HepG2 (cell line): Measurements from ENCODE around the gene TDRD9. TPM values are rescaled to one million over a fixed set of nuclear protein-coding genes. Genes with fewer than 3 reads are reported as not detected.

Experiments
- CSRNP2 ChIP-seq: sonication (generic); formaldehyde crosslinking; conservative IDR thresholded peaks from 2 replicates; pipeline ENCODE4 v1.8.0; 2022; ENCODE audit warnings: low read depth, missing genetic modification reagents
- ELF4 ChIP-seq: sonication (generic); formaldehyde crosslinking; IDR thresholded peaks from 2 replicates; pipeline ENCODE4 v1.5.0; 2020; ENCODE audit warnings: missing genetic modification reagents, mild to moderate bottlenecking, moderate library complexity, borderline replicate concordance
- GPN1 ChIP-seq: sonication (generic); formaldehyde crosslinking; IDR thresholded peaks from 2 replicates; pipeline ENCODE4 v1.5.1; 2020; ENCODE audit warnings: missing genetic modification reagents, borderline replicate concordance
- HIC2 ChIP-seq: sonication (generic); formaldehyde crosslinking; IDR thresholded peaks from 2 replicates; pipeline ENCODE4 v1.9.0; 2022; ENCODE audit warnings: low read depth, missing genetic modification reagents
- HNRNPL ChIP-seq: fragments of 200-400 bp; formaldehyde crosslinking; IDR thresholded peaks from 2 replicates; pipeline ENCODE4 v1.6.1; 2017; ENCODE audit warnings: mild to moderate bottlenecking, low read depth, low read length
- KLF12 ChIP-seq: sonication (generic); formaldehyde crosslinking; IDR thresholded peaks from 2 replicates; pipeline ENCODE4 v1.4.0; 2020; ENCODE audit warnings: missing genetic modification reagents, borderline replicate concordance
- MYC ChIP-seq: sonication (generic); formaldehyde crosslinking; IDR thresholded peaks from 2 replicates; pipeline ENCODE4 v1.9.0; 2021; ENCODE audit warnings: missing genetic modification reagents, borderline replicate concordance
- PHF20 ChIP-seq: sonication (generic); formaldehyde crosslinking; IDR thresholded peaks from 2 replicates; pipeline ENCODE4 v1.5.0; 2020; ENCODE audit warnings: mild to moderate bottlenecking, missing genetic modification reagents
- SP4 ChIP-seq: sonication (generic); formaldehyde crosslinking; IDR thresholded peaks from 2 replicates; pipeline ENCODE4 v1.8.1; 2023; ENCODE audit warnings: mild to moderate bottlenecking, missing genetic modification reagents
- THAP11 ChIP-seq: IDR thresholded peaks from 2 replicates; pipeline ENCODE4 v1.6.1; 2016; ENCODE audit warnings: missing biosample characterization, missing genetic modification reagents
- TOPORS ChIP-seq: sonication (generic); formaldehyde crosslinking; IDR thresholded peaks from 2 replicates; pipeline ENCODE4 v1.8.0; 2023; ENCODE audit warnings: mild to moderate bottlenecking, missing genetic modification reagents
- ZBTB7A ChIP-seq: sonication (generic); formaldehyde crosslinking; IDR thresholded peaks from 2 replicates; pipeline ENCODE4 v1.8.0; 2022; ENCODE audit warnings: mild to moderate bottlenecking, missing genetic modification reagents
- ZFP82 ChIP-seq: sonication (generic); formaldehyde crosslinking; IDR thresholded peaks from 2 replicates; pipeline ENCODE4 v1.5.1; 2020; ENCODE audit warnings: mild to moderate bottlenecking, missing genetic modification reagents, borderline replicate concordance
- ZNF598 ChIP-seq: sonication (generic); formaldehyde crosslinking; IDR thresholded peaks from 2 replicates; pipeline ENCODE4 v1.5.1; 2020; ENCODE audit warnings: mild to moderate bottlenecking, missing genetic modification reagents, borderline replicate concordance
- ZNF616 ChIP-seq: sonication (generic); formaldehyde crosslinking; IDR thresholded peaks from 2 replicates; pipeline ENCODE4 v1.5.0; 2020; ENCODE audit warnings: low read depth, mild to moderate bottlenecking, missing genetic modification reagents
- ZNF777 ChIP-seq: sonication (generic); formaldehyde crosslinking; IDR thresholded peaks from 2 replicates; pipeline ENCODE4 v1.4.0; 2020; ENCODE audit warnings: missing genetic modification reagents
- ZNF800 ChIP-seq: sonication (generic); formaldehyde crosslinking; IDR thresholded peaks from 2 replicates; pipeline ENCODE4 v1.4.0; 2020; ENCODE audit warnings: missing genetic modification reagents
- ZNF841 ChIP-seq: sonication (generic); formaldehyde crosslinking; IDR thresholded peaks from 2 replicates; pipeline ENCODE4 v1.8.1; 2023; ENCODE audit warnings: missing genetic modification reagents, borderline replicate concordance
- polyA plus RNA-seq, 8 experiments: library from polyadenylated mRNA; depleted of rRNA in 3 of 8; stranded (reverse) in 7 of 8; unstranded in 1 of 8; fragments of >200 nt; fragmentation: Illumina TruSeq in 4 of 8; extraction: Trizol in 4 of 8; gene quantifications; 2 replicates each; pipeline versions ENCODE4 v1.2.1 to v1.2.3, GENCODE V29; 2011 to 2016; ENCODE audit warnings: low read depth in 4 of 8, missing spikeins in 1 of 8, mixed read lengths in 1 of 8; ENCODE audit not compliant: insufficient read depth in 1 of 8
- total RNA-seq, 5 experiments: library from RNA; depleted of rRNA; stranded (reverse); fragments of >200 nt; fragmentation: Illumina TruSeq; extraction: Trizol; gene quantifications; 2 replicates each; pipeline ENCODE4 v1.2.3, GENCODE V29; 2016; ENCODE audit warnings: low read depth in 1 of 5

The TDRD9 gene
- total and polyA plus RNA-seq, 2 of the 13 experiments (the other 11 are each of a cell fraction or from before 2014, with no cell fraction given), result not detected

GRCh38 chr14:103880348-103881267 lies 47.6 kb upstream of the TDRD9 start (continued):
- TF ChIP-seq PHF20 (CRISPR knock-in tag), result no peak
- TF ChIP-seq KLF12 (CRISPR knock-in tag), result 0 out of 2 replicates have a peak, but pooled peaks have one; percentile 3
- TF ChIP-seq ZNF777 (CRISPR knock-in tag), result 0 out of 2 replicates have a peak, but pooled peaks have one; percentile 1
- TF ChIP-seq HIC2 (CRISPR knock-in tag), result peak; percentile 51; the same call in 1 of the 2 replicates
- TF ChIP-seq HNRNPL, result peak; percentile 96
- TF ChIP-seq ZNF841 (CRISPR knock-in tag), result no peak
- 0 out of 2 replicates have a peak, but pooled peaks have one; percentile 2 for TF ChIP-seq ZNF598
- no peak for TF ChIP-seq ZNF616 (CRISPR knock-in tag)
- TF ChIP-seq THAP11 (CRISPR knock-in tag), result no peak
- peak; percentile 57; the same call in 1 of the 2 replicates for TF ChIP-seq MYC (CRISPR knock-in tag)
- TF ChIP-seq ZNF800 (CRISPR knock-in tag), result no peak
- no peak for TF ChIP-seq SP4 (CRISPR knock-in tag)
- no peak for TF ChIP-seq ELF4 (CRISPR knock-in tag)
- 0 out of 2 replicates have a peak, but pooled peaks have one; percentile 30 for TF ChIP-seq GPN1 (CRISPR knock-in tag)
- 0 out of 2 replicates have a peak, but pooled peaks have one; percentile 25 for TF ChIP-seq CSRNP2
- TF ChIP-seq TOPORS (CRISPR knock-in tag), result no peak; the same call in none of the 2 replicates
- TF ChIP-seq ZBTB7A, result peak; percentile 89
- no peak for TF ChIP-seq ZFP82
